Mucosa of stomach (tissue), 1 donor: ENCODE data around the gene PLCL2.

Source experiments
- H3K27me3 ChIP-seq: one replicate; pipeline ENCODE4 v1.7.0; 2013; ENCODE audit warnings: mild to moderate bottlenecking, low read length; ENCODE audit not compliant: control insufficient read depth, insufficient read depth
- H3K36me3 ChIP-seq: one replicate; pipeline ENCODE4 v1.7.0; 2013; ENCODE audit warnings: low read length; ENCODE audit not compliant: control insufficient read depth, insufficient read depth
- H3K4me1 ChIP-seq: one replicate; pipeline ENCODE4 v1.7.0; 2013; ENCODE audit warnings: mild to moderate bottlenecking, low read length; ENCODE audit not compliant: control insufficient read depth, insufficient read depth
- H3K4me3 ChIP-seq: one replicate; pipeline ENCODE4 v1.7.0; 2013; ENCODE audit warnings: low read length
- H3K9ac ChIP-seq: one replicate; pipeline ENCODE4 v1.7.0; 2013; ENCODE audit warnings: mild to moderate bottlenecking, low read length, moderate library complexity
- H3K9me3 ChIP-seq: one replicate; pipeline ENCODE4 v1.7.0; 2013; ENCODE audit warnings: mild to moderate bottlenecking, low read length, moderate library complexity; ENCODE audit not compliant: control insufficient read depth
- donor health status: Pancreatic carcinoma.

PLCL2 gene

GRCh38 chr3:17065881-17066280, 181.1 kb downstream of the PLCL2 start:
- Histone ChIP-seq H3K4me1 (no peaks in the 10 kb centered on the region), H3K9me3 (no peaks in the 10 kb centered on the region), H3K9ac (no peak overlapping the region), H3K4me3 (no peak overlapping the region), H3K27me3 (no peaks in the 10 kb centered on the region), H3K36me3 (no peaks in the 10 kb centered on the region)

- no peaks in the 10 kb centered on the region for H3K4me1 ChIP-seq
- no peaks in the 10 kb centered on the region for H3K36me3 ChIP-seq
- no peak overlapping the region for H3K9ac ChIP-seq
- H3K27me3 ChIP-seq: no peaks in the 10 kb centered on the region
- H3K4me3 ChIP-seq: no peak overlapping the region
- no peaks in the 10 kb centered on the region for H3K9me3 ChIP-seq
Measured at GRCh38 chr3:17069754-17070153, 185.0 kb downstream of the PLCL2 start.

GRCh38 chr3:17070161-17070959, 185.6 kb downstream of the PLCL2 start:
- H3K27me3 ChIP-seq: no peaks in the 10 kb centered on the region
- H3K9ac ChIP-seq: no peak overlapping the region
- H3K4me3 ChIP-seq: no peak overlapping the region
- H3K36me3 ChIP-seq: no peaks in the 10 kb centered on the region
- H3K9me3 ChIP-seq: no peaks in the 10 kb centered on the region
- H3K4me1 ChIP-seq: no peaks in the 10 kb centered on the region

- Histone ChIP-seq H3K4me3 (no peak overlapping the region), H3K4me1 (no peaks in the 10 kb centered on the region), H3K27me3 (no peaks in the 10 kb centered on the region), H3K9ac (no peak overlapping the region), H3K36me3 (no peaks in the 10 kb centered on the region), H3K9me3 (no peaks in the 10 kb centered on the region)
Measured at GRCh38 chr3:17074559-17074958, 189.8 kb downstream of the PLCL2 start.

GRCh38 chr3:17075358-17075757, 190.6 kb downstream of the PLCL2 start:
- Histone ChIP-seq H3K9me3 (no peaks in the 10 kb centered on the region), H3K27me3 (no peaks in the 10 kb centered on the region), H3K36me3 (no peaks in the 10 kb centered on the region), H3K4me1 (no peaks in the 10 kb centered on the region), H3K4me3 (no peak overlapping the region), H3K9ac (no peak overlapping the region)

GRCh38 chr3:17075907-17076306, 191.2 kb downstream of the PLCL2 start:
- H3K9ac ChIP-seq: no peak overlapping the region
- H3K36me3 ChIP-seq: no peaks in the 10 kb centered on the region
- no peaks in the 10 kb centered on the region for H3K4me1 ChIP-seq
- no peaks in the 10 kb centered on the region for H3K9me3 ChIP-seq
- H3K4me3 ChIP-seq: no peak overlapping the region
- H3K27me3 ChIP-seq: no peaks in the 10 kb centered on the region

GRCh38 chr3:17076940-17077605, 192.3 kb downstream of the PLCL2 start:
- H3K4me1 ChIP-seq: no peaks in the 10 kb centered on the region
- H3K9ac ChIP-seq: no peak overlapping the region
- no peaks in the 10 kb centered on the region for H3K27me3 ChIP-seq
- no peaks in the 10 kb centered on the region for H3K36me3 ChIP-seq
- H3K4me3 ChIP-seq: no peak overlapping the region
- H3K9me3 ChIP-seq: no peaks in the 10 kb centered on the region

- Histone ChIP-seq H3K4me1 (no peaks in the 10 kb centered on the region), H3K9me3 (no peaks in the 10 kb centered on the region), H3K36me3 (no peaks in the 10 kb centered on the region), H3K27me3 (no peaks in the 10 kb centered on the region), H3K9ac (no peak overlapping the region), H3K4me3 (no peak overlapping the region)
Measured at GRCh38 chr3:17077606-17078005, 192.9 kb downstream of the PLCL2 start.

GRCh38 chr3:17078926-17079465, 194.2 kb downstream of the PLCL2 start:
- no peak overlapping the region for H3K4me3 ChIP-seq
- no peaks in the 10 kb centered on the region for H3K4me1 ChIP-seq
- H3K36me3 ChIP-seq: no peaks in the 10 kb centered on the region
- no peak overlapping the region for H3K9ac ChIP-seq
- no peaks in the 10 kb centered on the region for H3K9me3 ChIP-seq
- no peaks in the 10 kb centered on the region for H3K27me3 ChIP-seq

- H3K4me1 ChIP-seq: no peaks in the 10 kb centered on the region
- H3K9me3 ChIP-seq: no peaks in the 10 kb centered on the region
- H3K4me3 ChIP-seq: no peak overlapping the region
- H3K36me3 ChIP-seq: no peaks in the 10 kb centered on the region
- no peaks in the 10 kb centered on the region for H3K27me3 ChIP-seq
- H3K9ac ChIP-seq: no peak overlapping the region
Measured at GRCh38 chr3:17079933-17080332, 195.2 kb downstream of the PLCL2 start.

GRCh38 chr3:17081520-17081919, 196.8 kb downstream of the PLCL2 start:
- Histone ChIP-seq H3K4me1 (no peaks in the 10 kb centered on the region), H3K4me3 (no peak overlapping the region), H3K27me3 (no peaks in the 10 kb centered on the region), H3K9me3 (no peaks in the 10 kb centered on the region), H3K36me3 (no peaks in the 10 kb centered on the region), H3K9ac (no peak overlapping the region)

GRCh38 chr3:17087509-17087908, 202.8 kb downstream of the PLCL2 start:
- Histone ChIP-seq H3K4me1 (no peaks in the 10 kb centered on the region), H3K9me3 (no peaks in the 10 kb centered on the region), H3K9ac (no peak overlapping the region), H3K27me3 (no peaks in the 10 kb centered on the region), H3K4me3 (no peak overlapping the region), H3K36me3 (no peaks in the 10 kb centered on the region)
